ENCODE data around the gene HSPB9. TPM values are rescaled to one million over a fixed set of nuclear protein-coding genes. Genes with fewer than 3 reads are reported as not detected.

HSPB9 gene
- total RNA-seq, 1 experiment from 2014 or later = 0.15 TPM

DNA sequence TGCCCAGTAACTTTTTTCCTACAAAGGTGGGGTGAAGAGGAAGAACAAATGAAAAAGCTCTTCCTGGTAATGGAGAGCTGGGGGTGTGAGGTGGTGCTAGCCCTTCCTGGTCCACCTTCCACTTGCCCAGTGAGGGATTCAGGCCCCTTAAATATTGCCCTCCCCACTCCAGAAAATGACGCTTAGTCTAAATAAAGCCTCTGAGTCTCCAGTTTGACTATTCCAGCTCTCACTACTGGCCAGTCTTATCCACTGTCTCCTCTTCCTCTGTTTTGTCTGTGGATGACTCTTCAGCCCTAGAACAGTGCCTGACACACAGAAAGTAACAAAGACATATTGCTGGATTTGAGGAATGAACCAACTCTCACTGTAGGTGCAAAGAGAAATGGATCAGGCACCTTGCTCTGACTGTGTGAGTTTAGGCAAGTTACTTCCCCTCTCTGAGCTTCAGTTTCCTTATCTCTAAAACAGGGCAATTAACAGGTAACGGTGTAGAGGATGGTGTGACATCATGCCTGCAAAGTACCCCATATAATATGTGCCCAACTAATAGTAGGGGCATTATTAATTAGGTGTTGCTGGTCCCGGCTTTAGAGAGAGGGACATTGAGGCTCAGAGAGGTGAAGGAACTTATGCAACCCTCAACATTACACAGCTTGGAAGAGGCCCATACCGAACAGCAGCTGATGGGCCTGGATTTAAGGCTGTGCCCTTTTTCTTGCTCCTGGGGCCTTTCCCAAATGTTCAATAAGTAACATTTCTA is 45.6 kb upstream of the HSPB9 start:
- H3K4me1 Mint-ChIP-seq = peaks cover 9 to 18% of the 10 kb centered on the region in 2 experiments
- peaks cover 6% of the 10 kb centered on the region for H3K27me3 Mint-ChIP-seq (ENCODE audit: low read depth)
- H3K79me2 ChIP-seq (ENCODE audit: insufficient read depth, low read length) = no peaks in the 10 kb centered on the region
- no peaks in the 10 kb centered on the region for H3K27me3 ChIP-seq (ENCODE audit: insufficient read depth, low read length)
- no peak overlapping the region for H3K4ac ChIP-seq (ENCODE audit: low read depth, low read length)
- no peak overlapping the region for H3K18ac ChIP-seq (ENCODE audit: insufficient read length, low read depth, low read length)
- no peak overlapping the region for H3K14ac ChIP-seq (ENCODE audit: insufficient read depth, low read length)
- no peak overlapping the region for H4K8ac ChIP-seq (replicated peaks; ENCODE audit: insufficient read length, low read depth, low read length)
- H4K20me1 ChIP-seq (ENCODE audit: control insufficient read depth, insufficient read depth, insufficient read length) = no peaks in the 10 kb centered on the region
- H3K36me3 Mint-ChIP-seq (ENCODE audit: insufficient read depth in 1 of 3, low read depth in 3 of 3) = no peaks in the 10 kb centered on the region; a peak in 1 of 7 replicates
- H3K27ac Mint-ChIP-seq = no peak overlapping the region
- H3K23me2 ChIP-seq (ENCODE audit: insufficient read length, low read depth, low read length, poor library complexity, severe bottlenecking) = peaks cover 6% of the 10 kb centered on the region
- H3K9me3 Mint-ChIP-seq = no peaks in the 10 kb centered on the region
- no peak overlapping the region for H2BK15ac ChIP-seq (ENCODE audit: low read depth, low read length)
- WGBS (ENCODE audit: extremely low coverage, insufficient read length, low lambda C conversion rate) = no CpG with 5 or more reads among the region's 4 CpGs
- H3K23ac ChIP-seq (ENCODE audit: insufficient read length, low read depth, low read length) = no peak overlapping the region
- TF ChIP-seq, protein P1, sequence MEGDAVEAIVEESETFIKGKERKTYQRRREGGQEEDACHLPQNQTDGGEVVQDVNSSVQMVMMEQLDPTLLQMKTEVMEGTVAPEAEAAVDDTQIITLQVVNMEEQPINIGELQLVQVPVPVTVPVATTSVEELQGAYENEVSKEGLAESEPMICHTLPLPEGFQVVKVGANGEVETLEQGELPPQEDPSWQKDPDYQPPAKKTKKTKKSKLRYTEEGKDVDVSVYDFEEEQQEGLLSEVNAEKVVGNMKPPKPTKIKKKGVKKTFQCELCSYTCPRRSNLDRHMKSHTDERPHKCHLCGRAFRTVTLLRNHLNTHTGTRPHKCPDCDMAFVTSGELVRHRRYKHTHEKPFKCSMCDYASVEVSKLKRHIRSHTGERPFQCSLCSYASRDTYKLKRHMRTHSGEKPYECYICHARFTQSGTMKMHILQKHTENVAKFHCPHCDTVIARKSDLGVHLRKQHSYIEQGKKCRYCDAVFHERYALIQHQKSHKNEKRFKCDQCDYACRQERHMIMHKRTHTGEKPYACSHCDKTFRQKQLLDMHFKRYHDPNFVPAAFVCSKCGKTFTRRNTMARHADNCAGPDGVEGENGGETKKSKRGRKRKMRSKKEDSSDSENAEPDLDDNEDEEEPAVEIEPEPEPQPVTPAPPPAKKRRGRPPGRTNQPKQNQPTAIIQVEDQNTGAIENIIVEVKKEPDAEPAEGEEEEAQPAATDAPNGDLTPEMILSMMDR (conservative IDR thresholded peaks at IDR 0.05) = no peak
- H3K9me3 ChIP-seq (ENCODE audit: control insufficient read depth, low read depth, low read length) = no peaks in the 10 kb centered on the region
- no peak overlapping the region for H3K27ac ChIP-seq (ENCODE audit: insufficient read length, low read depth, low read length)
- no peak overlapping the region for H4K5ac ChIP-seq (ENCODE audit: insufficient read length, low read depth, low read length)
- H3K9ac ChIP-seq (ENCODE audit: extremely low read depth, insufficient read length, low read length) = no peak overlapping the region
- no peak overlapping the region for H3K4me3 Mint-ChIP-seq
- no peaks in the 10 kb centered on the region for H3K79me1 ChIP-seq (ENCODE audit: insufficient read depth, low read depth, low read length, poor library complexity, severe bottlenecking)
- H2BK5ac ChIP-seq (ENCODE audit: insufficient read length, low read length) = no peak overlapping the region
- no peaks in the 10 kb centered on the region for H3K4me1 ChIP-seq (ENCODE audit: insufficient read depth, low read length)
- H2BK120ac ChIP-seq (ENCODE audit: low read depth, low read length, poor library complexity, severe bottlenecking) = no peak overlapping the region
- DNase-seq = no peak
- no peak overlapping the region for H2BK12ac ChIP-seq (ENCODE audit: insufficient read length, low read depth, low read length)
- H2AK5ac ChIP-seq (ENCODE audit: insufficient read length, low read length) = no peak overlapping the region
- no peak overlapping the region for H3K4me2 ChIP-seq (ENCODE audit: insufficient read depth, insufficient read length, low read length)
- H3K56ac ChIP-seq (ENCODE audit: insufficient read length, low read depth, low read length) = no peak overlapping the region
- no peak overlapping the region for H2AFZ ChIP-seq (ENCODE audit: low read length)
- H2BK20ac ChIP-seq (ENCODE audit: low read depth, low read length, poor library complexity, severe bottlenecking) = no peak overlapping the region
- H3T11ph ChIP-seq (ENCODE audit: low read length) = no peak overlapping the region
- no peak overlapping the region for H4K91ac ChIP-seq (ENCODE audit: insufficient read length, low read depth, low read length)
